Keratinocyte (primary cell): ENCODE data around the gene PTPRN2. TPM values are rescaled to one million over a fixed set of nuclear protein-coding genes. Genes with fewer than 3 reads are reported as not detected.

Experiments used
- DNase-seq: peaks from one replicate; pipeline ENCODE4 v3.0.0-alpha.2; 2011; ENCODE audit warnings: low read depth, missing footprints, low spot score
- FAIRE-seq: peaks from 2 replicates; lab custom pipeline; 2011; peaks lifted over from hg19 to GRCh38; lab: Jason Lieb, UNC
- H2AFZ ChIP-seq: 2 replicates; pipeline ENCODE4 v1.6.0; 2012; ENCODE audit warnings: low read length, control low read depth, inconsistent platforms; ENCODE audit not compliant: control insufficient read depth
- H3K27ac ChIP-seq: 2 replicates; pipeline ENCODE4 v1.5.1; 2011; ENCODE audit warnings: low read length; ENCODE audit not compliant: control insufficient read depth, insufficient read depth
- H3K27me3 ChIP-seq: 3 replicates; pipeline ENCODE4 v1.6.0; 2011; ENCODE audit warnings: low read length; ENCODE audit not compliant: control insufficient read depth, insufficient read depth; ENCODE audit errors: extremely low read depth
- H3K36me3 ChIP-seq, 2 experiments: 2 replicates in 1 of 2; 3 replicates in 1 of 2; pipeline ENCODE4 v1.5.1; 2011; ENCODE audit warnings: low read length in 2 of 2, mild to moderate bottlenecking in 1 of 2; ENCODE audit not compliant: control insufficient read depth in 2 of 2, insufficient read depth in 2 of 2; ENCODE audit errors: extremely low read depth in 1 of 2
- H3K4me1 ChIP-seq: 3 replicates; pipeline ENCODE4 v1.5.1; 2011; ENCODE audit warnings: low read length; ENCODE audit not compliant: control insufficient read depth, insufficient read depth; ENCODE audit errors: extremely low read depth
- H3K4me2 ChIP-seq: 3 replicates; pipeline ENCODE4 v1.6.0; 2011; ENCODE audit warnings: low read depth, low read length; ENCODE audit not compliant: control insufficient read depth, insufficient read depth; ENCODE audit errors: extremely low read depth
- H3K4me3 ChIP-seq, 3 experiments: fragments of 200-600 bp in 1 of 3; sonication (generic) in 1 of 3; 2 replicates in 2 of 3; 3 replicates in 1 of 3; pipeline ENCODE4 v1.5.1; 2011 to 2016; ENCODE audit warnings: low read length in 3 of 3, mild to moderate bottlenecking in 3 of 3, control low read depth in 2 of 3, inconsistent platforms in 1 of 3, low read depth in 1 of 3, mixed read lengths in 1 of 3, mixed run types in 1 of 3, moderate library complexity in 1 of 3; ENCODE audit not compliant: control insufficient read depth in 2 of 3, insufficient read depth in 2 of 3; ENCODE audit errors: extremely low read depth in 1 of 3
- H3K79me2 ChIP-seq: 2 replicates; pipeline ENCODE4 v1.6.0; 2012; ENCODE audit warnings: low read length; ENCODE audit not compliant: control insufficient read depth, insufficient read depth
- H3K9ac ChIP-seq: 3 replicates; pipeline ENCODE4 v1.6.0; 2011; ENCODE audit warnings: low read length; ENCODE audit not compliant: control insufficient read depth, insufficient read depth; ENCODE audit errors: extremely low read depth
- H3K9me1 ChIP-seq: 3 replicates; pipeline ENCODE4 v1.6.0; 2011; ENCODE audit warnings: low read length; ENCODE audit not compliant: control insufficient read depth, insufficient read depth; ENCODE audit errors: extremely low read depth
- H3K9me3 ChIP-seq: 2 replicates; pipeline ENCODE4 v1.5.1; 2012; ENCODE audit warnings: low read depth, low read length; ENCODE audit not compliant: control insufficient read depth
- H4K20me1 ChIP-seq: 3 replicates; pipeline ENCODE4 v1.6.0; 2011; ENCODE audit warnings: low read length; ENCODE audit not compliant: control insufficient read depth, insufficient read depth; ENCODE audit errors: extremely low read depth
- EZH2 ChIP-seq: IDR thresholded peaks from one replicate; pipeline ENCODE4 v1.6.1; 2012; ENCODE audit warnings: inconsistent platforms, mild to moderate bottlenecking, low read length, moderate library complexity
- dilution Hi-C: fragments of 300-500 bp; cut with MboI; formaldehyde crosslinking; loops from one replicate; pipeline ENCODE4 v1.7.0; 2020; ENCODE audit warnings: low sequenced_read_pairs; ENCODE audit not compliant: extremely low pct_ligation_motif_present
- polyA plus RNA-seq, 5 experiments: library from polyadenylated mRNA; depleted of rRNA in 3 of 5; stranded (reverse) in 3 of 5; stranded (forward) in 1 of 5; unstranded in 1 of 5; fragments of >200 nt; gene quantifications; 1 replicate in 1 of 5; 2 replicates in 3 of 5; 3 replicates in 1 of 5; pipeline versions ENCODE4 v1.2.1 to v1.2.3, GENCODE V29; 2011 to 2012; ENCODE audit warnings: missing spikeins in 2 of 5, low read depth in 1 of 5, low replicate concordance in 1 of 5
- TF ChIP-seq, protein P1 (sequence below), 3 experiments: IDR thresholded peaks in 1 of 3; conservative IDR thresholded peaks in 1 of 3; optimal IDR thresholded peaks in 1 of 3; 2 replicates in 2 of 3; 3 replicates in 1 of 3; pipeline versions ENCODE3 to v1.5.1; 2011; ENCODE audit warnings: low read length in 3 of 3, mild to moderate bottlenecking in 3 of 3, moderate library complexity in 2 of 3, control low read depth in 1 of 3, inconsistent platforms in 1 of 3; ENCODE audit not compliant: insufficient read depth in 2 of 3; ENCODE audit errors: extremely low read depth in 1 of 3

PTPRN2 gene
- polyA plus RNA-seq, 1 donor (not counting 4 experiments of a cell fraction or from before 2014, with no cell fraction given) = not detected

- no peak overlapping the region for H2AFZ ChIP-seq
- H3K9me3 ChIP-seq = peaks cover 12% of the 10 kb centered on the region
- no peak overlapping the region for H3K4me2 ChIP-seq
- DNase-seq (no peak), FAIRE-seq (no peak)
- H3K27ac ChIP-seq = no peak overlapping the region
- H3K27me3 ChIP-seq = no peaks in the 10 kb centered on the region
- no peaks in the 10 kb centered on the region for H4K20me1 ChIP-seq
- H3K4me3 ChIP-seq = no peak overlapping the region
- H3K4me1 ChIP-seq = no peaks in the 10 kb centered on the region
- dilution Hi-C loops = no loop called here
- H3K36me3 ChIP-seq = no peaks in the 10 kb centered on the region
- no peaks in the 10 kb centered on the region for H3K9me1 ChIP-seq
- no peak overlapping the region for H3K9ac ChIP-seq
- H3K79me2 ChIP-seq = no peaks in the 10 kb centered on the region
- no peak for TF ChIP-seq EZH2
- TF ChIP-seq, protein P1, sequence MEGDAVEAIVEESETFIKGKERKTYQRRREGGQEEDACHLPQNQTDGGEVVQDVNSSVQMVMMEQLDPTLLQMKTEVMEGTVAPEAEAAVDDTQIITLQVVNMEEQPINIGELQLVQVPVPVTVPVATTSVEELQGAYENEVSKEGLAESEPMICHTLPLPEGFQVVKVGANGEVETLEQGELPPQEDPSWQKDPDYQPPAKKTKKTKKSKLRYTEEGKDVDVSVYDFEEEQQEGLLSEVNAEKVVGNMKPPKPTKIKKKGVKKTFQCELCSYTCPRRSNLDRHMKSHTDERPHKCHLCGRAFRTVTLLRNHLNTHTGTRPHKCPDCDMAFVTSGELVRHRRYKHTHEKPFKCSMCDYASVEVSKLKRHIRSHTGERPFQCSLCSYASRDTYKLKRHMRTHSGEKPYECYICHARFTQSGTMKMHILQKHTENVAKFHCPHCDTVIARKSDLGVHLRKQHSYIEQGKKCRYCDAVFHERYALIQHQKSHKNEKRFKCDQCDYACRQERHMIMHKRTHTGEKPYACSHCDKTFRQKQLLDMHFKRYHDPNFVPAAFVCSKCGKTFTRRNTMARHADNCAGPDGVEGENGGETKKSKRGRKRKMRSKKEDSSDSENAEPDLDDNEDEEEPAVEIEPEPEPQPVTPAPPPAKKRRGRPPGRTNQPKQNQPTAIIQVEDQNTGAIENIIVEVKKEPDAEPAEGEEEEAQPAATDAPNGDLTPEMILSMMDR (optimal IDR thresholded peaks at IDR 0.05 in 1 of 3, IDR thresholded peaks at IDR 0.05 in 1 of 3, conservative IDR thresholded peaks at IDR 0.05 in 1 of 3; ENCODE audit: extremely low read depth in 1 of 3, insufficient read depth in 2 of 3, low read length in 3 of 3) = no peak
Measured at GRCh38 chr7:158277219-158278141, 310.1 kb downstream of the PTPRN2 start.

DNA sequence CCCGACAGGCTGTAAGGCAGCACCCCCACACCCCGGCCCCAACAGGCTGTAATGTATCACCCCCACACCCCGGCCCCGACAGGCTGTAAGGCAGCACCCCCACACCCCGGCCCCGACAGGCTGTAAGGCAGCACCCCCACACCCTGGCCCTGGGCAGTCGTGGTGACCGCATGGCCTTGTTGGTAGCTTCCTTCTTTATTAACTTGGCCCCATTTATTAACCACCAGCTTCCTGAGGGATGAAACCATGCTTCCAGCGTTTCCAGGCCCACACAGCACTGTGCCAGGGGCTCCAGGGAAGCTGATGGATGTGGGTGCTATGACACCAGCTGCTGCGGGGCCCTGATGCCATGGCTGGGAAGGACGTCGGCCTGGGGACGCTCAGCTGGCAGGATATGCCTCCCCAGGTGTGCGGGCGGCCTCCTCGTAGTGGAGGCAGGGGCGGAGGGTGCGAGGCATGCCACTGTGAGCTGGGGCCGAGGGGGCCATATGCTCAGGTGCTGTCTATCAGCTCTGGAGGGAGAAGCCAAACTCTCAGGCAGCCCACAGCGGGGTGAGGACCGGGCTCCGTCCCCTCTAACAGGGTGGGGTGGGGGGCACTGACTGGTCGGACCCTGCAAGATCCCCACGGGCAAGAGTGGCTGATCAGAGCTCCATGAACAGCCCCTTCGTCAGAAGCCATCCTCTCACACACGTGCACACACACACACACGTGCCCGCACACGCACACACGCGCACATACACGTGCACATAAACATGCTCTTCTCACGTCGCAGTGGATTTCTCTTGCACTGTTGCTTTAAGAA, 311.0 kb downstream of the PTPRN2 start:
- no peaks in the 10 kb centered on the region for H3K36me3 ChIP-seq
- no peaks in the 10 kb centered on the region for H3K9me1 ChIP-seq
- no peak overlapping the region for H3K4me3 ChIP-seq
- peaks cover 11% of the 10 kb centered on the region for H3K9me3 ChIP-seq
- no peak overlapping the region for H3K27ac ChIP-seq
- TF ChIP-seq, protein P1 (optimal IDR thresholded peaks at IDR 0.05 in 1 of 3, IDR thresholded peaks at IDR 0.05 in 1 of 3, conservative IDR thresholded peaks at IDR 0.05 in 1 of 3; ENCODE audit: extremely low read depth in 1 of 3, insufficient read depth in 2 of 3, low read length in 3 of 3) = no peak
- TF ChIP-seq EZH2 = no peak
- no peak overlapping the region for H3K9ac ChIP-seq
- FAIRE-seq = no peak
- H3K4me1 ChIP-seq = no peaks in the 10 kb centered on the region
- H3K4me2 ChIP-seq = no peak overlapping the region
- H3K79me2 ChIP-seq = no peaks in the 10 kb centered on the region
- H3K27me3 ChIP-seq = no peaks in the 10 kb centered on the region
- no peaks in the 10 kb centered on the region for H4K20me1 ChIP-seq
- H2AFZ ChIP-seq = no peak overlapping the region
- dilution Hi-C loops = no loop called here
- DNase-seq = no peak
